GM21576 (cell line): ENCODE data around the gene GNAI1.

Source experiments
- ATAC-seq: cut with Tn5 transposase; IDR thresholded peaks from one replicate; pipeline ENCODE4 v1.9.1; 2021; ENCODE audit warnings: mild to moderate bottlenecking, moderate library complexity; ENCODE audit not compliant: unreplicated experiment

The GNAI1 gene

GRCh38 chr7:80134536-80135308, at the start of gene GNAI1:
TSS of gene GNAI1 (plus strand) at chr7:80134831. CDS start at chr7:80135161, 330 bp downstream.
- peak; percentile 51 for ATAC-seq

DNA sequence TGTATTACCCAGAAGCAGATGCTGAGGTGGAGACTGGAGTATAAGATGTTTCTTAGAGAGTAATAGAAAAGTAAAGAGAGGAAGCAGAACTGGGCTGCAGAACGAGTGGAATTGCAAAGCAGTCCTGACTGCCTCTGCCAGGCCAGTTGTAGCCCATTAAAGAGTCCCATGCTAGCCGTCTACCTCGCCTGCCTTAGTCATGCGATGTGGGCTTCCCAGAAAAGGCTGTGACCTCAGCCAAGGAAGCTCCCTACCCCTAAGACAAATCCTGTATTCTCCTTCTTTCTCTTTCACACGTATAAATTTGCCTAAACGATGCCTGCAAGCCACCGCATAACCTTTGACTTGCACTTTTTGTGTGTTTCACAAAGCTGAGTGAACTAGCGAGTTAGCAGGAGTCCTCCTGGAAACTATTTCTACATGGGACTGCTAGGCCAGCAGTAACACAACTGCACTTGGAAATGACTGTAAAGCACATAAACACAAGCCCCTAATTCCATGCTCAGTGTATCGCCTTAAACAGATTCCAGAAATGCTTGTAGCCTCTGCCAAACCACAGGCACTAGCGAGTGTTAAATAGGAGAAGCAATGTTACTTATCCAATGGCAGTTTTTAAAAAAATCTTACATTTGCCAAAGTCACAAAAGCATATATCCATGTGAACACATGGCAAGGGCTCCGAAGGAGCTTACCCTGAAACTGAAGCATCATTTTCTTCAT, 47.4 kb upstream of the GNAI1 start:
- ATAC-seq = no peak

GRCh38 chr7:80087771-80088170, 46.9 kb upstream of the GNAI1 start:
- no peak for ATAC-seq

GRCh38 chr7:80088705-80089104, 45.9 kb upstream of the GNAI1 start:
- ATAC-seq = no peak

DNA sequence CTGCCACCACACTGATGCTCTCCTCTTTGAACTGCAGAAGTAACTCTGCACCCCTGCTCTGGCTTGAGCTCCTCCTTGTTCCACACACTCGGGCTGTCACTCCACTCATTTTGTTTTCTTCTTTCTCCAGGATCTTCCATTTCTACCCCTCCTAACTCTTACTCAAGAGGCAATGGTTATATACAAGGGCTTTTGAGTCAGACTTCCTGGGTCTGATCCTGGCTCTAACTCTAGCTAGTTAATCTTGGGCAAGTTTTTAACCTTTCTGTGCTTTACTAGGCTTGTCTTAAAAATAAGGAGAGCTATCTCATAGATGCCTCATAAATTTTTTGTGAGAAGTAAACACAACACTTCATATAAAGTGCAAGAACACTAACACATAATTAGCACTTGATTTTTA, 45.3 kb upstream of the GNAI1 start:
- no peak for ATAC-seq

GRCh38 chr7:80093349-80093748, 41.3 kb upstream of the GNAI1 start:
- ATAC-seq = no peak

GRCh38 chr7:80095545-80095944, 39.1 kb upstream of the GNAI1 start:
- ATAC-seq = no peak

GRCh38 chr7:80097756-80098155, 36.9 kb upstream of the GNAI1 start:
- no peak for ATAC-seq

GRCh38 chr7:80098795-80099194, 35.8 kb upstream of the GNAI1 start:
- ATAC-seq = no peak

DNA sequence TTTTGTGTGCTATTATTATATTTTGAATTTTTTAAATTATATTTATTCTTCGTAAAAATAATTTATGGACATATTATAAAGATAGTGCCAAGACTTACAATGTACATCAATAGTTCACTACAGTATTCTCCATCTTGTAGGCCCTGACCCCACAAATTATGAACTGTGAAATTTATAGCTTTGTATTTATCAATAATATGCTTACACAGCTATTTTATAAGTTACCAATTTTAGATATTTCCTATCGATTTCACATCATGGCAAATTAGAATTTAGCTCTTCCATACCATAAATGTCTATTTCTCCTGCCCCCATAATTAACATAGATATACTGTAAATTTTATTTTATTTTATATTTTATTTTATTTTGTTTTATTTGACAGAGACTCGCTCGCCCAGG, 34.4 kb upstream of the GNAI1 start:
- ATAC-seq = no peak

DNA sequence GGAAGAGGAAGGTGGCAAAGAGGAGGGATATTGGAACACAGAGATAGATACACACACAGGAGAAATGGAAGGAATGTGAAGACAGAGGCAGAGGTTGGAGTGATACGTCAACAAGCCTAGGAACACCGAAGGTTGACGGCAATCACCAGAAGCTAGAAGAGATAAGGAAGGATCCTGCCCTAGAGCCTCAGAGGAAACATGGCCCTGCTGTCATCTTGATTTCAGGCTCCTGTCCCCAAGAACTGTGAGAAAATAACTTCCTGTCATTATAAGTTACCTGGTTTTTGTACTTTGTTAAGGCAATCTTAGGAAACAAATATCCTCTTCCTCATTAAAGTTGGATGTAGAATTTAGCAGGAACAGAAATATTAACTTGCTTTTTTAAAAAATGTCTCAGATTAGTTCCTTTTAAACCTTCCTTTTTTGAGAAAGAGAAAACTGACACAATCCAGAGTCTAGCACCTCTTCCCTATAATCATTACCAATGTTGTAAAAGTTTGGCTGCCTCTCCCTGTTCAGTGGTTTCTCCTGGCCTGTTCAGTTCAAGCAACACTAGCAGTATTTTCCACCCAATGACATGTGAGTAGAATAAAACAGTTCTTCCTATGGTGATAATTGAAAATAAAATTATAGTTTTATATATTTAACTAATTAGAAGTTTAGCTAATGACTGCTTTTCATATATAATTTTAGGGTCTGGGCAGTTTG, 28.8 kb upstream of the GNAI1 start:
- no peak for ATAC-seq

DNA sequence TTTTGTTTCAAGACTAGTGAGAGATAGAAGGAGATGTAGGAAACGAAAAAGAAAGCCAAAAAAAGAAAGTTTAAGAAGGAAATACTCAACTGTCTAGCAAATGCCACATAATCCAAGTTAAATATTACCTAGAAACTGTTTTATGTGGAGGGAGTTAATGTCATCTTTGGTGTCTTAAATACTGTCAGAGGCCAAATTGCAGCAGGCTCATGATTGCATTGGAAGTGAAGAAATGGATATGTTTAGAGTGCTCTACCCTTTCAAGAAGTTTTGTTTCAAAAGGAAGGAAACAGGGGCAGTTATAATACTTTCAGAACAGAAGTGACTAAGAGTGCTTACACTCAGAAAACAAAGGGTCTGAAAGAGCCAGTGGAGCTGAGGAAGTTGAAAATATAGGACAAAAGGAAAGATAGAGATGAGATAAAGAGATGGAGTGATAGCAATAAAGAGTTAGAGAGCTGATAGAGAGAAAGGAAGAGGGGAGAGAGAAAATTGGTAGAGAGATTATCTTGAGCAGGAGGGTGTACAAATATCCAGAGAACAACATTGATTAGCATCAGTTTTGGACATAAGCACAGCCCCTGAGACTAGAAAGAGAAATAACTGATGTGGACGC, 28.0 kb upstream of the GNAI1 start:
- no peak for ATAC-seq

DNA sequence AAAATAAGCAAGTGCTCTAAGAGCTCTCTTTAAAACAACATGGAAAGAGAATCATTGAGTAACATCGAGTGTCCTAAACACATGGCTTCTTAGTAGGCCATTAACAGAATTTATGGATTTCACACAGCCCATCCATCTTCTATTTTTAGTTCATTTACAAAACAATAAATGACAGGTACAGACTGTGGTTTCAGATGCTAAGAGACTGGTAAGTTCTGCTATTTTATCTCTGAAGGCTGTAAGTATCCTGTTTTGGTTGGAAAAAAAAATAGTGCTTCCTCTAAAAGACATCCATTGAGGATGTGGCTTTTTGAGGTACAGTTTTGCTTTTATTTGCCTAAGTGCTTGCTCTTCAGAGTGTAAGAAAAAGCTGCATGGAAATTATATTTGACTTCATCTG, 27.4 kb upstream of the GNAI1 start:
- no peak for ATAC-seq

GRCh38 chr7:80110376-80110775, 24.3 kb upstream of the GNAI1 start:
- no peak for ATAC-seq

DNA sequence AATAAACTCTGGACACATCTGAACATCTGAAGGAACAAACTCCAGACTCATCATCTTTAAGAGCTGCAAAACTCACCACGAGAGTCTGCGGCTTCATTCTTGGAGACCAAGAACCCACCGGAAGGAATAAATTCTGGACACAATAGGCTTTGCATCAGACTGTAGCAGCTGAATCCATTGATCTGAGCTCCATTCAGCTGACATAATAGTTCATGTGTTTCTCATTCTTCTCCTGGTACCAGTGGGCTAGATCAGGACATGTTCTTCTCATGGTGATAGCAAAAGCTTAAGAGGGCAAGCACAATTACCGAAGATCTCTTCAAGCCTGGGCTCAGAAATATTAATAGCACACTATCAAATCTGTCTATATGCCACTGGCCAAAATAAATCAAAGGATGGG, 20.5 kb upstream of the GNAI1 start:
- ATAC-seq = no peak

DNA sequence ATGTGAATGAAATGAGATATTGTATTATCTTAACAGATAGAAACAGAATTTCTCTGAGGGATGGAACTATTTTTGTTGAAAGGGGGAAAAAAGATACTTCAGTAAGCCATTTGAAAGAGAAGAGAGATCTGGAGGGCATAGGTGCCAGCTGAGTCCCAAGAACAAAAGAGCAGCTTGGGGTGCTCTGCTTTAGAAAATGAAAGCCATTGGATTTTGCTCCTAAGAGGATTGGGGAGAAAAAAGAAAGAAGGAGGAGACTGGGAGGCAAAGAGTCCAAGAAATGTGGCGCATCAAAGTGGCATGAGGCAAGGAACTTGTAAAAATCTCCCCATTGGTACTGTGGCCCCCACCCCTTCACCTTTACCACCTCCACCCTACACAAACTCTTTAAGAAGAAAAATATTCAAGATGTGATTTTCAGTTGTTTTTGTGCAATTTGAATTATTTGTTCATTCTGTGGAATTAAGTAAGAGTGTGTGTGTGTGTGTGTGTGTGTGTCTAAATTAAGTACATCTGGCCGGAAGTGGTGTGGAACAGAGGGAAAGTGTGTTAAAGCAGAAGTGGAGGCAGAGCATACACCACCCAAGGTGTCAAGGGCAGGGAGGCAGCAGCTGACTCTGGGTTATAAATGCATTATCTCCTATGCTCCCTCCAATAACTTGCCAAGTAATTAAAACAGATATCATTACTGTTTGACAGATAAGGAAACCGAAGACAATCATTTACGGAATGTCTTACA, 9.9 kb upstream of the GNAI1 start:
- no peak for ATAC-seq

GRCh38 chr7:80127412-80128160, 7.0 kb upstream of the GNAI1 start:
- ATAC-seq = no peak

- no peak for ATAC-seq
These were observed 5.7 kb upstream of the GNAI1 start for GRCh38 chr7:80128918-80129317.

- no peak for ATAC-seq
These were observed 4.8 kb upstream of the GNAI1 start for GRCh38 chr7:80129785-80130184.
